HG03064 (cell line): ENCODE results near the gene LRRFIP1.
"Not testable (repeated sequence)": the region's sequence is repeated elsewhere in the genome, so short reads cannot be mapped to it uniquely, and the experiment has no call there.

Experiments
- ATAC-seq: cut with Tn5 transposase; IDR thresholded peaks from one replicate; pipeline ENCODE4 v1.9.1; 2021; ENCODE audit warnings: low read depth; ENCODE audit not compliant: unreplicated experiment

The LRRFIP1 gene, protein sequence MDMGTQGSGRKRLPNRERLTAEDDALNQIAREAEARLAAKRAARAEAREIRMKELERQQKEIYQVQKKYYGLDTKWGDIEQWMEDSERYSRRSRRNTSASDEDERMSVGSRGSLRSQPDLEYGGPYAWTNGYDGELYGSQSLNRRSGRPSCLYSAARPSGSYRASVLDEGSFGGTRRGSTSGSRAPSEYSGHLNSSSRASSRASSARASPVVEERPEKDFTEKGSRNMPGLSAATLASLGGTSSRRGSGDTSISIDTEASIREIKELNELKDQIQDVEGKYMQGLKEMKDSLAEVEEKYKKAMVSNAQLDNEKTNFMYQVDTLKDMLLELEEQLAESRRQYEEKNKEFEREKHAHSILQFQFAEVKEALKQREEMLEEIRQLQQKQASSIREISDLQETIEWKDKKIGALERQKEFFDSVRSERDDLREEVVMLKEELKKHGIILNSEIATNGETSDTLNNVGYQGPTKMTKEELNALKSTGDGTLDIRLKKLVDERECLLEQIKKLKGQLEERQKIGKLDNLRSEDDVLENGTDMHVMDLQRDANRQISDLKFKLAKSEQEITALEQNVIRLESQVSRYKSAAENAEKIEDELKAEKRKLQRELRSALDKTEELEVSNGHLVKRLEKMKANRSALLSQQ

GRCh38 chr2:237627441-237628246 is at the start of gene LRRFIP1:
LRRFIP1 (plus strand) TSS chr2:237627587; CDS start chr2:237627645, 58 bp downstream.
- ATAC-seq: no peak

DNA sequence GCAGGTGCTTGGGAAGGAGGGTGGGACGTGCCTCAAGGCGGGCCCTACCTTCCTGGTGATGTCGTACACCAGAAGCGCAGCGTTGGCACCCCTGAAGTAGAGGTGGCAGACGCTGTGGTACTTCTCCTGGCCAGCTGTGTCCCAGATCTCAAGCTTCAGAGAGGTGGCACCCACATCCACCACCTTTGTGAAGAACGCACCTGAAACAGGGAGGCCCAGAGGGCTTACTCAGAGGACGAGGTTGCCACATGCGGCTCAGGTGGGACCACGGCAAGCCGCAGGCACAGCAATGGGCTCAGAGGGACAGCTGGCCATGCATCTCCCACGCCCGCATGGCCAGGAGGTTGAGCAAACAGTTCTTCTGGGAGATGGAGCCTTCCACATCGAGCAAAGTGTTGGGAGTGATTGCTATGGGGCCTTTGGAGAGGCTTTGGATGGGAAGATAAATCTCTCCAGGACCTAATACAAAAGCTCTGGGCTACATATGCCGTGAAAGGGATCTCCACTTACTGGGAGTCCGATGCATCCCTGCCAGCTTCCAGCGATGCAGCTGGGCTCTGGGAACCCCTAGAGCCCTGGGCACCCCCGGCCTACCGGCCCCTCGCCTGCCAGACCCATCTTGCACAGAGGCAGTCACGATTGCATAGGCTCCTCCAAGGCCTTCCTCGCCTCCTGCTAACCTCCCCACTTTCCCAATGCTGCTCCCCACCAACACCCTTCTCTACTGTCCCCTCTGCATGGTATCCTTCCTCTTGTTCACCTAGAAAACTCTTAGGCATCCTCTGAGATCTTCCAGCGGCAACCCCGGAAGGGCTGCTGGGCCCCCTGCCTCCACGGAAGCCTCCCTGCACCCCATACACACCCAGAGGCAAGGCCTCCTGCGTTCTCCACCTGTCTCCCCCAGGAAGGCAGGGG is 49.2 kb upstream of the LRRFIP1 start:
- ATAC-seq: no peak

DNA sequence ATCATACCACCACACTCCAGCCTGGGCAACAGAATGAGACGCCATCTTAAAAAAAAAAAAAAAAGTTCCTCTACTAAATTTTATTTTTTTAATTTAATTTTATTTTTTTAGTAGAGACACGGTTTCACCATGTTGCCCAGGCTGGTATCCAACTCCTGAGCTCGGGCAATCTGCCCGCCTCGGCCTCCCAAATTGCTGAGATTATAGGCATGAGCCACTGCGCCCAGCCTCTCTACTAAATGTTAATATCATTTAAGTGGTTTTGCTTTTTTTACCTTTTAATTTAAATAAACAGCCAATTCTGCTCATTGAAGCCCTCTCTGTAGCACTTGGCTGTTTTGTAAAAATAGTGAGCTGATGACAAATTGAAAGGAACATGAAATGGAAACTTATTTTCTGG is 46.1 kb upstream of the LRRFIP1 start:
- ATAC-seq: no peak

DNA sequence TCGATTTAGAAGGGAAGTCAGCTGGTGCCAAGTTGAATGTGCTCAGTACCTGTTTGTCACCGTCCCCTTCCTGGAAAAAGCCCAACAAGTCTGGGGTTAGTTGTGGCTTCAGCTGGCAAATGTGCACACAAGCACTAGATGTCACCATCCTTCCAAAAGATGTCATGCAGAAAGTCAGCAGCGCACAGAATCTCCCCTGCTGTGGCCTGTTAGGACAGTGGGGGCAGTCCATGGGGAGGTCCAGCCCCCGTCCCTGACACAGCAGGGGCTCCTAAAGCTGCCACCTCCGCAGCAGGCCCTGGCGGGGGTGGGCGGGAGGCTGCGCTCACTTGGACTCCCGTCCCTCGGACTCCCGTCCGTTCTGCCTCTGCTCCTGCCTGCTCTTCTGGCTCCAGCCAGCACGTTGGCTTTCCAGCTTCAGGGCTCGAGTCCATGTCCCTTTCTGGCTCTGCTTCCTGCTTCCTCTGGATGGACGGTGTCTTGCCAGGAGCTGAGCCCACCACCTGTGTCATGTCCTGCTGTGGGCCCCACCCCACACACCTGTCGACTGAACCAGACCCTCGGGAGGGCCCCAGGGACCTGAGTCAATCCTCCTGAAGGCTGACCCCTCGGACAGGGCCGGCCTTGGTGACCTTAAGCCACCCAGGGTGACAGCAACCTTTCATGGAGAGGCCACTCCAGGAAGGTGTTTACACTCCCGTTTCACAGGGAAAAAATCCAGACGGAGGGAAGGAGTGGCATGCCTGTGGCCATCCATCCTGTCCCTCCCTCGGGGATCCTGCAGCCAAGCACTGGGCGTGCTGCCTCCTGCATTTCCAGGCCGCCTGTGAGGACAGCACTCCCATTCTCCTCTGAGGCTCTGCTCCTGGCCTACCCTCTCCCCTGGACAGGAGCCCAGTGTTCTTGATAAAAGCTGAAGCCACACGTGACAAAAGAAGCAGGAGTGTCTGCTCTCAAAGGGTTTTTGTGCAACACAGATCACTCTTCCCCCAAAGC is 45.3 kb upstream of the LRRFIP1 start:
- ATAC-seq: no peak

GRCh38 chr2:237583385-237584295 is 43.7 kb upstream of the LRRFIP1 start:
- no peak for ATAC-seq

DNA sequence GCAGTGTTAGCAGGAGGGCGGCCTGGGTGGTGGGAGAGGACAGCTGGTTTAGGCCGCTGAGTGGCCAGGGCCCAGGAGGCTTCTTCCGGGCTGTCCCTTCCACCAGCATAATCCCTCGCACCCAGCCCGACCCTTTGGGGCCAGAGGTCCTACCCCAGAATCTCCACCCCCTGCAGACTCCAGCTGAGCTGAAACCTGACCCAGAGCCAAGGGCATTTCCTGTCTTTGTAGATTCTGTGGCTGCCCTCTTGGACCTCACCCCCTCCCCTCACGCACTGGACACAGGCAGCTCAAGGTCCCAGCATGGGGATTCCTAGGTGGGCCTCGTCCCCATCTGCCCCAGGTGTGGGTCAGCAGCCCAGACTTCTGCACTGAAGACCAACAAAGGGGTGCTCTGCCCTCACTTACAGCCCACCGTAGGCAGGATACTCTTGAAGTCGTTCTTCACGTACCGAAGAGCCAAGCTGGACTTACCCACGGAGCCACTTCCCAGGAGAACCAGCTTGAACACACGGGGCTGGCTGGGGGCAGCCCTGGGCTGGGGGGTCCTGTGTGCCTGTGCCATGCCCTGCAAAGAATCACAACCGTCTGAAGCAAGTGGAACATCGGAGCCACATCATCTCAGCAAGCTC is 41.7 kb upstream of the LRRFIP1 start:
- no peak for ATAC-seq

- no peak for ATAC-seq
Observed at GRCh38 chr2:237588044-237588696, 39.2 kb upstream of the LRRFIP1 start.

- ATAC-seq: no peak
Observed at GRCh38 chr2:237590272-237591140, 36.9 kb upstream of the LRRFIP1 start, which contains the start of gene RAB17. RAB17 (minus strand) TSS chr2:237590734; CDS start chr2:237586154, 4,580 bp downstream.

DNA sequence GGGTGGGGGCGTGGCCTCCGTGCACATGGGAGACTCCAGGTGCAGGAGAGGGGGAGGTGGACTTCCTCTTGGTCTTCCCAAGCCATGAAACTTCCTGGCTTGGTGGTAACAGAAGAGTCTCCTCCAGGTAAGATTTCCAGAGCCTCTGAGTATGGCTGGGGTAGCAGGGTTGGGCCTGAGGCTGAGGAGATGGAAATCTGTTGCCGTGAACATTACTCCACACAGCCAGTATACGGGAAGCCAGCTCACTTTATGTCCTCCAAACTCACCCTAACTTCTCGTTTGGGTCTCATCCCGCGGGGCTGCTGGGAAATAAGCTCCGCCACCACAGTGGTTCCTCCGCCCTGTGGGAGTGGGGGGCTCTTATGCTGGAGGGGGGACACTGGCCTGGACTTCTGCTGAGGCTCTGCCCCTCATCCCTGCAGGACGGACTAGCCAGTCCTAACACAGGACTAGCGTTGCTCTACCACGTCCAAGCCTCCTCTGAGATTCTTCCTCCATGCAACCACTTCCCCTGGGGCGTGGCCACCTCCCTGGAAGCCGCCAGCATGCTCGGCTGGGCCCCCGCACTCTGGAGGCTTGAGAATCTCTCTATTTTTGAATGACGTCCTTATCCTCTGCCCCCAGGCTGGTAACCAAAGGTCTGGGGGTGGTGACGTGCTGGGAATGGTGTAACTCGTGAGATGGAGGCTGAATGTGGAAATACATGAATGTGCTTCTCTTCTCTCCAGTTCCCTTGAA is 36.1 kb upstream of the LRRFIP1 start:
- ATAC-seq: no peak

DNA sequence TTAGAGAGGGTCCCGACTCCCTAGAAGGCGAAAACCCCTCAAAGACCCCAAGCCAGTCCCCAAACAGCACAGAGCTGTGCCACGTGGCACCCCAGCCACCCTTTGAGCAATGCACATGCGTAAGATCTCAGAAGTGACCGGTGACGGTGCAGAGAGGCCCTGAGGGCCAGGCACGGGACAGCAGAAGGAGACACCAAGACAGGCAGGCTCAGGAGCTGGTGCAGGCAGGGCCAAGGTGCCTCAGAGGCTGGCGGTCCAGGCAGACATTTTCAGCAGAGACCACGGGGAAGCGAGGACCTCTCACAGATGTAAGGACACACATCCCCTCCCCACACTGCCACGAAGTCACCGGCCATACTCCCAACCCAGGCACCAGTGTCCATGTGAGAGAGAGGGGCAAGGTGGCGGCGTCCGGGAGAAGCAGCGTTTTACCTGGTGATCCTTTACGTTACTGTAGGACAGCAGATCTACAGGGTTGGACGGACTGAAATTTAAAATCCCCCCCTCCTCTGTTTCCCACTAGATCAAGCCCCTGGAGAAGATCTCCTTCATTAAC is 34.9 kb upstream of the LRRFIP1 start:
- no peak for ATAC-seq

DNA sequence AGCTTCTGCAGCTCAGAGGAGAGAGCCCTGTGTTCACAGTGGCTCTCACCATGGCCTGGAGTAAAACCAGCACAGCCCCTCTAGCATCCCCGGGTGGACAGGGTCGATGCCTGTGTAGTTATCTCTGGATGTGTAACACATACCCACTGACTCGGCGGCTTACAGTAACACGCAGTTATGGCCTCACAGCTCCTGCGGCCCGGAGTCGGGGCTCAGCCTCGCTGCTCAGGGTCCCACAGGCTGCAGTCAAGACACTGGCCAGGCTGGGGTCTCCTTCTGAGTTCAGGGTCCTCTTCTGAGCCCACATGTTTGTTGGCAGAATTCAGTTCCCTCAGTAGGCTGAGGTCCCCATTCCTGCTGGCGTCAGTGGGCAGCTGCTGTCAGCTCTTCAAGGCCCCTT is 34.4 kb upstream of the LRRFIP1 start:
- ATAC-seq: no peak

DNA sequence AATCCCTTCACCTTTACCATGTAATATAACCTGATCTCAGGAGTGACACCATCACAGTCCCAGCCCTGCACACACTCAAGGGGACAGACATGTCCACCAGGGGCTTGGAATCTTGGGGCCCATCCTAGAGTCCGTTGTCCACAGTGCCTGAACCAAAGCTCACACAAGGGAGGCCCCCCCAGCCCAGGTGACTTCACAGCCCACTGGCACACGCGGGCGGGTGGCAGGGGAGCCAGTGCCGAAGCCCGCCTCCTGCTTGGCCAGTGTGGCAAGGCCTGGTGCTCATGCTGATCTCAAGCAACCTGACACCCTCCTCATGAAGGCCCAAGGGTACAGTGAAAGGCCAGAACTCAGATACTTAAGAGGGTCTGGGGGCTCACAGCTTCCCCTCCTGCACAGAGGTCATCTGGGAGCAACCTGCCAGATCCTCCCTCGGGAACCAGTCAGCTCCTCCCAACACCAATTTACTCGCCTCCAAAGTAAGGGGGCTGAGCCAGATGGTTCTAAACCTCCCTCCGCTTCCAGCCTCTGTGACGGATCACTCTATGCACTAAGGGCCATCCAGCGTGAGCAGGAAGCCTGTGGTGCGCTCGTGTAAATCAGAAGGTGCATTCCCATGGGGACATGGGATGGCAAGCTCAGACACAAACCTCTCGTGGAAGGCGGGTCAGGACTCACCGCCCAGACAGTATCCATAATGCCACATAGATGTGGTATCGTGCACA is 33.6 kb upstream of the LRRFIP1 start:
- no peak for ATAC-seq

- ATAC-seq: no peak
Observed at GRCh38 chr2:237594514-237594871, 32.9 kb upstream of the LRRFIP1 start.

DNA sequence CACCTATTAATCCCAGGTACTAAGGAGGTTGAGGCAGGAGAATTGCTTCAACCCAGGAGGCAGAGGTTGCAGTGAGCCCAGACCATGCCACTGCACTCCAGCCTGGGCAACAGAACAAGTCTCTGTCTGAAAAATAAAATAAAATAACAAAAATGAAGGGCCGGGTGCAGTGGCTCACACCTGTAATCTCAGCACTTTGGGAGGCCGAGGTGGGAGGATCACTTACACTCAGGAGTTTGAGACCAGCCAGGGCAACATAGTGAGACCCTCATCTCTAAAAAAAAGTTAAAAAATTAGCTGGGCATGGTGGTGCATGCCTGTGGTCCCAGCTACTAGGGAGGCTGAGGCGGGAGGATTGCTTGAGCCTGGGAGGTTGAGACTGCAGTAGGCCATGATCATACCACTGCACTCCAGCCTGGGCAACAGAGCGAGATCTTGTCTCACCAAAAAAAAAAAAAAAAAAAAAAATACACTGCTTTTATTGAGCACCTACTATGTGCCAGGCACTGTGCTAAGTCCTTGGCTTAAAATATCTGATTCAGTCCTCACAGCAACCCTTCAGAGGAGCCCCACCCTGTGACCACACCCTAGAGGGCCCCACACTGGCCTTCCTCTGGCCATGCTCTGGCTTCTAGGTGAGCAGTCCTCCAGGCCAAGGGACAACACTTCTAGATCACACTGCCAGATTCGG is 31.4 kb upstream of the LRRFIP1 start:
- ATAC-seq: not testable (repeated sequence)
